Tibial nerve (tissue), 4 donors: ENCODE measurements around the gene PNLIPRP3.

ENCODE experiments used
- EP300 ChIP-seq, 2 donors: sonication (generic); formaldehyde crosslinking; IDR thresholded peaks; one replicate each; pipeline ENCODE4 v1.6.1; 2017; ENCODE audit warnings: antibody characterized with exemption in 2 of 2, mild to moderate bottlenecking in 1 of 2
- POLR2A ChIP-seq, 2 donors: fragments of 450-650 bp; IDR thresholded peaks; one replicate each; pipeline ENCODE4 v1.6.1; 2017; ENCODE audit warnings: antibody characterized with exemption in 2 of 2, mild to moderate bottlenecking in 2 of 2, moderate library complexity in 2 of 2
- TF ChIP-seq, protein P1 (sequence below), 5 experiments: fragments of 200-600 bp in 3 of 5; fragments of 450-650 bp in 2 of 5; sonication (generic) in 3 of 5; IDR thresholded peaks; one replicate each; pipeline ENCODE4 v1.5.1; 2016 to 2019; ENCODE audit warnings: antibody characterized with exemption in 5 of 5, mild to moderate bottlenecking in 3 of 5, moderate library complexity in 2 of 5

GRCh38 chr10:116470768-116471415 is 43.2 kb downstream of the PNLIPRP3 start:
- TF ChIP-seq, protein P1, sequence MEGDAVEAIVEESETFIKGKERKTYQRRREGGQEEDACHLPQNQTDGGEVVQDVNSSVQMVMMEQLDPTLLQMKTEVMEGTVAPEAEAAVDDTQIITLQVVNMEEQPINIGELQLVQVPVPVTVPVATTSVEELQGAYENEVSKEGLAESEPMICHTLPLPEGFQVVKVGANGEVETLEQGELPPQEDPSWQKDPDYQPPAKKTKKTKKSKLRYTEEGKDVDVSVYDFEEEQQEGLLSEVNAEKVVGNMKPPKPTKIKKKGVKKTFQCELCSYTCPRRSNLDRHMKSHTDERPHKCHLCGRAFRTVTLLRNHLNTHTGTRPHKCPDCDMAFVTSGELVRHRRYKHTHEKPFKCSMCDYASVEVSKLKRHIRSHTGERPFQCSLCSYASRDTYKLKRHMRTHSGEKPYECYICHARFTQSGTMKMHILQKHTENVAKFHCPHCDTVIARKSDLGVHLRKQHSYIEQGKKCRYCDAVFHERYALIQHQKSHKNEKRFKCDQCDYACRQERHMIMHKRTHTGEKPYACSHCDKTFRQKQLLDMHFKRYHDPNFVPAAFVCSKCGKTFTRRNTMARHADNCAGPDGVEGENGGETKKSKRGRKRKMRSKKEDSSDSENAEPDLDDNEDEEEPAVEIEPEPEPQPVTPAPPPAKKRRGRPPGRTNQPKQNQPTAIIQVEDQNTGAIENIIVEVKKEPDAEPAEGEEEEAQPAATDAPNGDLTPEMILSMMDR (IDR thresholded peaks at IDR 0.05) = no peak
- no peak for TF ChIP-seq POLR2A (IDR thresholded peaks at IDR 0.05)
- no peak for TF ChIP-seq EP300 (IDR thresholded peaks at IDR 0.05)
